Tibial nerve (tissue), 3 donors: ENCODE measurements around the gene HOXB4.

ENCODE experiments used
- POLR2A ChIP-seq, 2 donors: fragments of 450-650 bp; IDR thresholded peaks; one replicate each; pipeline ENCODE4 v1.6.1; 2017; ENCODE audit warnings: antibody characterized with exemption in 2 of 2, mild to moderate bottlenecking in 2 of 2, moderate library complexity in 2 of 2
- TF ChIP-seq, protein P1 (sequence below), 5 experiments: fragments of 200-600 bp in 3 of 5; fragments of 450-650 bp in 2 of 5; sonication (generic) in 3 of 5; IDR thresholded peaks; one replicate each; pipeline ENCODE4 v1.5.1; 2016 to 2019; ENCODE audit warnings: antibody characterized with exemption in 5 of 5, mild to moderate bottlenecking in 3 of 5, moderate library complexity in 2 of 5

DNA sequence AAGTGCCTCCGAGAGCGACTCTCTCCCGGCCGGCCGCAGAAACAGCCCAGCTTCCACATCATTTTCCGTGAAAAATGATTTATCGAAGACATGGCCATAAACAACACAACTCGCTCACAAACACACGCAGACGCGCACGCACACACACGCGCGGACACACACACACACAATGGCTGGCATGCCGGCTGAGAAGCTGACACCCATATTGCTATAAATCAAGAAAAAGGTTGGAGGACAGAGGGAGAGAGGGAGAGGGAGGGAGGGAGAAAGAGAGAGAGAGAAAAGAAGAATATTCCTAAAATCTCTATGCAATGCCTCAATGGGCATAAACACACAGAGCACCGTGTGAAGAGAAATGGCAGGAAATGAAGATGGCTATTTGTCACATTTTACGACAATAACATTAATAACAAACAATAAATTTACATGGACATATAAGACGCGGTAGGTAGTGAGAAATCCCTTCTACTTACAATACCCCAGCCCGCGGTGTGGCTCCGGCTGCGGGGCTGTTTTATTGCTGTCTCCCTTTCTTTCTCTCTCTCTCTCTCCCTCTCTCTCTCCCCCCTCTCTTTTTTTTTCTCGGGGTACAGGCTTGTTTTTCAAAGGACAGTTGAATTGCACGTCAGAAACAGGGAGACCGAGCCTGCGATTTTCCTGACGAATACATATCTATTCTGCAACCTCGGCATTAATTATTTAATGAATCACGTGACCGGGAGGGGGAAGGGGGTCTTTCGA, 9.5 kb downstream of the HOXB4 start:
- TF ChIP-seq, protein P1, sequence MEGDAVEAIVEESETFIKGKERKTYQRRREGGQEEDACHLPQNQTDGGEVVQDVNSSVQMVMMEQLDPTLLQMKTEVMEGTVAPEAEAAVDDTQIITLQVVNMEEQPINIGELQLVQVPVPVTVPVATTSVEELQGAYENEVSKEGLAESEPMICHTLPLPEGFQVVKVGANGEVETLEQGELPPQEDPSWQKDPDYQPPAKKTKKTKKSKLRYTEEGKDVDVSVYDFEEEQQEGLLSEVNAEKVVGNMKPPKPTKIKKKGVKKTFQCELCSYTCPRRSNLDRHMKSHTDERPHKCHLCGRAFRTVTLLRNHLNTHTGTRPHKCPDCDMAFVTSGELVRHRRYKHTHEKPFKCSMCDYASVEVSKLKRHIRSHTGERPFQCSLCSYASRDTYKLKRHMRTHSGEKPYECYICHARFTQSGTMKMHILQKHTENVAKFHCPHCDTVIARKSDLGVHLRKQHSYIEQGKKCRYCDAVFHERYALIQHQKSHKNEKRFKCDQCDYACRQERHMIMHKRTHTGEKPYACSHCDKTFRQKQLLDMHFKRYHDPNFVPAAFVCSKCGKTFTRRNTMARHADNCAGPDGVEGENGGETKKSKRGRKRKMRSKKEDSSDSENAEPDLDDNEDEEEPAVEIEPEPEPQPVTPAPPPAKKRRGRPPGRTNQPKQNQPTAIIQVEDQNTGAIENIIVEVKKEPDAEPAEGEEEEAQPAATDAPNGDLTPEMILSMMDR (IDR thresholded peaks at IDR 0.05) = no peak
- no peak for TF ChIP-seq POLR2A (IDR thresholded peaks at IDR 0.05)
